Activated T-helper 1 cell treated with Interleukin-2 at 50 U/mL for 16 hours (primary cell): ENCODE results near the gene AMPD1.
A peak's percentile ranks its signal among the peaks of the same experiment; 100 is the strongest.

Source experiments
- DNase-seq: peaks from one replicate; pipeline ENCODE4 v3.0.0-alpha.2; 2020; ENCODE audit warnings: low read depth

AMPD1 gene

DNA sequence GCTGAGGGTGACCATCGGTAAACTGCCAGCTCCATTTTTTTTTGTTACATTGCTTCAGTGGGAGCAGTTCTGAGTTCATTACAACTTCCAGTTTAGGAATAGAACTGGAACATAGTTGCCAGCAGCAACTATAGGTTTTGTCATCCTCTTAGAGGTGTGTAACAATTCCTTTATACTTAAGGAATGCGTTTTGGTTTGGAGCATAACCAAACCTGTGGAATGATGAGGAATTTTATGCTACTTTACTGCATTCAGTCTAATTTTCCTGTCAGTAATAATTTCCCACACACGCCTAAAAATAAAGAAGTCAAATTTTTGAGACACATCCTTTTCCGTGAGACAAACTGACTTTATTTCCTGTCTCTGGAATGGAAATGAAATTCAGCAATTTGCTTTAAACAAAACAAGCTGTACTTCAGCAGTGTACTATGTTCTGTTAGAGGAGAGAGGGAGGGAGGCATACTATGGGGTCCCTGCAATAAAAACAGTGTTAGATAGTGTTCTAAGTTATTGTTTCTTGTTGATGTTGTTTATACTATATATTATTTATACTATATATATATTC, 4.8 kb upstream of the AMPD1 start:
- DNase-seq: no peak

DNA sequence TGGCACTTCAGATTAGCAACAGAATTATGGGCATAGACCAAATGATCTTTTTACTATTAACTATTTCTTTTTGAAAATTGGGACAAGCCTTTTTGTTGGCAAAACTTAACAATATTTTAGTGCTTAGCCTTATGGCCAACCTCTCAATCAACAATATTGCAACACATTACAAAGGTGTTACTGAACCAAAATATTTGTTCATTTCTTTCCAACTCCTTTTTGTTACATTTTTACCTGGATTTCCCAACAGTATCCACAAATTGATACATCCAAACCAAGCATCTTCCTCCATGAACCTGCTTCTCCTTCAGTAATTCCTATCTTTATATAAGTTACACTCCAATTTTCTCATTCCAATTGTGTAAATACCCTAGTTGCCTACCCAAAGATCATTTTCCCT, 1.5 kb upstream of the AMPD1 start:
- DNase-seq: no peak

DNA sequence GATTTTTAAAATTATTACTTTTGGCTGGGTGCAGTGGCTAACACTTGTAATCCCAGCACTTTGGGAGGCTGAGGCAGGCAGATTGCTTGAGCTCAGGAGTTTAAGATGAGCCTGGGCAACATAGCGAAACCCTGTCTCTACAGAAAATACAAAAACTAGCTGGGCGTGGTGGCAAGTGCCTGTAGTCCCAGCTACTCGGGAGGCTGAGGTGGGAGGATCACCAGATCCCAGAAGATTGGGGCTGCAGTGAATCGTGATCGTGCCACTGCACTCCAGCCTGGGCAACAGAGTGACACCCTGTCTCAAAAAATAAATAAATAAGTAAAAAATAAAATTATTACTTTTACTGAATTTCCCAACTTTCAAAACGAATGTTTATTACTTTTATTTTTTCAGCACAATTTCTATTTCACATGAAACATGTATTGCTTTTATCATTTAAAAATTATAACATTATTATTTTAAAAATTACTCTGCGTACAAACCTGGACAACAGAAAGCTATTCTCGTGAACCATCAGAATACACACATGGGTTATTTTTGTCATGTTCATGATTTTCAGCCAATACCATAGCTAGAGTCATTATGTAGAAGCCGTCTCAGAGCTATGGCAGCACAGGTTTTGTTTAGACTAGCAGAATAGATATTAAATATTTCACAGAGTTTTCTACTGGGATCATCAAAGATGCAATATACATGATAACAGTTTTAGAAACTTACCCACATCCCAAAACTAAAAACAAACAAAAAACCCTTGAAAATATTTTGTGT, 621 bp downstream of the AMPD1 start:
- no peak for DNase-seq

DNA sequence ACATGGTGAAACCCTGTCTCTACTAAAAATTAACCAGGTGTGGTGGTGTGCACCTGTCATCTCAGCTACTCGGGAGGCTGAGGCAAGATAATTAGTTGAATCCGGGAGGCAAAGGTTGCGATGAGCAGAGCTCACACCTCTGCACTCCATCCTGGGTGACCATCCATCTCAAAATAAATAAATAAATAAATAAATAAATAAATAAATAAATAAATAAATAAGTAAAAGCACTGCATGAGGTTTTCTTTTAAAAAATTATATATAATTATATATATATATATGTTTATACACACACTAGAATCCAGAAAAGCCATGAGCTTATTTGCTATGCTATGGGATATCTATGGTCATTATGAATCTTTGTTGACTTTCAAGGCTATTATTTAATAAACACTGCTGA, 2.4 kb downstream of the AMPD1 start:
- no peak for DNase-seq

DNA sequence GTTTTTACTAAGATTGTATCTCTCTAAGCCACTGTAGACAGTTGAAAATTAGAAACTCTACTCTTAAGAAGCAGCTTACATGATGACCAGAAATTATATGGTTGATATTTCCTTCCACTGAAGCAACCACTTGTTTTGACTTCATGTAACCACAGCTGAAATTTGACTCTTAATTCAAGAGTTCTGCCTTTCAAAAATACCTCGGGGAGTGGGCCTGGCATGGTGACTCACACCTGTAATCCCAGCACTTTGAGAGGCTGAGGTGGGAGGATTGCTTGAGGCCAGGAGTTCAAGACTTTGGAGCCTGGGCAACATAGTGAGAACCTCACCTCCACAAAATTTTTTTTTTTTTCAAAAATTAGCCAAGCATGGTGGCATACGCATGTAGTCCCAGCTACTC, 4.3 kb downstream of the AMPD1 start:
- DNase-seq: no peak

DNA sequence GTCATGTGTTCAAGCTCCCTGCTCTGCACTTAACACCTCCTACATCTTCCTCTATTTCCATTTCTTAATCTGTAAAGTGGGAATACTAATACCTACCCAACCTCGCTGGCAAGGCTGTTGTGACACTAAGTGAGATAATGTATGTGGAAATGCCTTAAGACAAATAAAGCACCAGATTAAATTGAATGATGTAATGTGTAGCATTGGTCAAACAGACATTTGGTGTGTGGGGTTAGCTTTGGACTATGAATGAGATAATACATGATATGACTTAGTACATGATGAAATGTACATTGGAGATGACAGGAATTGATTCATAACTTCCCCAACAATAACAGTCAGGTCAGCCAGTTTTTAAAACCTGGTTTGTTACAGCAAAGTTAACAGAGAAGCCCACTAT, 5.2 kb downstream of the AMPD1 start:
- DNase-seq: no peak

DNA sequence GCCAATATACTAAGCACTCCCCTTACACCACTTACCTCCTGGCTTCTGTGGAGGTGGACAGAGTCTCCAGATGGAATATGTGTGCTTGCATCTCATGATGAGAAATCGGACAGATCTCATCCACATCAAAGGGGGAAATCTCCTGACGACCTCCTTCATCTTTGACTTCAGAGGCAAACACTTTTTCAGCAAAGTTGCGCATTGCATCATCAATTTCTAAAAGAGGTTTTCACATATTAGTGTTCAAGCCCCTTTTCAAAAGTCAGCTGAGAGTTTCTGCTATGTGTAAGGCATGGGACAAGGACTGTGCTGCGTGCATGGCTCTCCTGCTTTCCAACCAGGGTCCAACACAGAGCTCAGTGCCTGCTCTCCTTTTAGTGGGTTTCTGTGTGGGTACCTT, 6.8 kb downstream of the AMPD1 start:
- no peak for DNase-seq

DNA sequence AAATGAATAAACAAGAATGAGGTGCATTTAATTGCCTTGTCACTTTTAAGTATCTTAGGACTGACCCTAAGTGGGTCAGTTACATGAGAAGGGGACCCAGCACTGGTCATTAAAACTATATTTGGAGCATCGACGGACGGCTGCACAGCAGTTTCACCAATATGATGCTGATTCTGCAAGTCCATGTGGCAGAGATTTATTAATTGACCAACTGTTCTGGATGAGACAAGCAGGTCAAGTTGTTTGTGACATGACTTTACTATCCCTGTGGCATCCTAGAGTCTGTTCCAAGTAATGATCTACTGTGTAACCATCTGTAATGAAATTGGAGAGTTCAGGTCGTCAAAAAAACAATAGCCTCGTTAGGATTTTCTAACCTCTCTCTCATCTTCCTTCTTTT, 9.5 kb downstream of the AMPD1 start:
- no peak for DNase-seq

DNA sequence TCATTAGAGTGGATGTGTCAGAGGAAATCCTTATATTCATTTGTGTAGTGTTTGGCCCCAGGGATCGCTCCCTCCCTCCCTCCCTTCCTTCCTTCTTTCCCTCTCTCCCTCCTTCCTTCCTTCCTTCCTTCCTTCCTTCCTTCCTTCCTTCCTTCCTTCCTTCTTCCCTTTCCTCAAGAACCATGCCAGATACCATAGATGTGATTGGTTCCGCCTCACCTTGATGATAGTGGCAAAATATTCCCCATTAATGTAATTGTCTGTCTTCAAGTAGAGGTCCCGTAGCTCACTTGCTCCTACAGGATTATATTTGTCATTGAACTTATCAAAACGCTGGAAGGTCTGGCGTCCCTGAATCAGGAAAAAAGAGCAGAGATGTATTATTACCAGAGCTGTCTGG, 17.7 kb downstream of the AMPD1 start:
- DNase-seq: no peak

DNA sequence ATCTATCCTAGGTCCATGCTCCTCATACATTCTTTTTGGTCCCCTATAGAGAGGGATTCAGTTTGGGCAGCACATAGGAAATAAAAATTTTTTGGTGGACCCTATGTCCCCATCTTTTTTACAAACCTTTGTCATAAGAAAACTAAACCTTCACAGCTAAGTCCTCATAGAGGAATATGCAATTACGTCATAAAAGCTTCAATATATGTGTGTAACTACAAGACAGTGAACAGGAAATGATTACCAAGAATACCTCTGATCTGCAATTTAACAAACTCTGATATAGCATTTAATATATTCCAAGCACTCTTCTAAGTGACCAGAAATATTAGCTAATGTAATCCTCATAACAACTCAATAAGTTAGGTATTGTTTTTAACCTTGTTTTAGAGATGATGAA, 19.2 kb downstream of the AMPD1 start:
- no peak for DNase-seq

DNA sequence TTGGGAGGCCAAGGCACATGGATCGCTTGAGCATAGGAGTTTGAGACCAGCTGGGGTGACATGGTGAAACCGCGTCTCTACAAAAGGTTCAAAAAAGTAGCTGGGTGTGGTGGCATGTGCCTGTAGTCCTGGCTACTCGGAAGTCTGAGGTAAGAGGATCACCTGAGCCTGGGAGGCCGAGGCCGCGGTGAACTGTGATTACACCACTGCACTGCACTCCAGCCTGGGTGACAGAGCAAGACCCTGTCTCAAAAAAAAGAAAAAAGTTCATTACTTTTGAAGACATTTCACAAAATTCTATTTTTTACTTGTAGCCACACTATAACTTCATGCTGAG, 23.4 kb downstream of the AMPD1 start:
- no peak for DNase-seq

DNA sequence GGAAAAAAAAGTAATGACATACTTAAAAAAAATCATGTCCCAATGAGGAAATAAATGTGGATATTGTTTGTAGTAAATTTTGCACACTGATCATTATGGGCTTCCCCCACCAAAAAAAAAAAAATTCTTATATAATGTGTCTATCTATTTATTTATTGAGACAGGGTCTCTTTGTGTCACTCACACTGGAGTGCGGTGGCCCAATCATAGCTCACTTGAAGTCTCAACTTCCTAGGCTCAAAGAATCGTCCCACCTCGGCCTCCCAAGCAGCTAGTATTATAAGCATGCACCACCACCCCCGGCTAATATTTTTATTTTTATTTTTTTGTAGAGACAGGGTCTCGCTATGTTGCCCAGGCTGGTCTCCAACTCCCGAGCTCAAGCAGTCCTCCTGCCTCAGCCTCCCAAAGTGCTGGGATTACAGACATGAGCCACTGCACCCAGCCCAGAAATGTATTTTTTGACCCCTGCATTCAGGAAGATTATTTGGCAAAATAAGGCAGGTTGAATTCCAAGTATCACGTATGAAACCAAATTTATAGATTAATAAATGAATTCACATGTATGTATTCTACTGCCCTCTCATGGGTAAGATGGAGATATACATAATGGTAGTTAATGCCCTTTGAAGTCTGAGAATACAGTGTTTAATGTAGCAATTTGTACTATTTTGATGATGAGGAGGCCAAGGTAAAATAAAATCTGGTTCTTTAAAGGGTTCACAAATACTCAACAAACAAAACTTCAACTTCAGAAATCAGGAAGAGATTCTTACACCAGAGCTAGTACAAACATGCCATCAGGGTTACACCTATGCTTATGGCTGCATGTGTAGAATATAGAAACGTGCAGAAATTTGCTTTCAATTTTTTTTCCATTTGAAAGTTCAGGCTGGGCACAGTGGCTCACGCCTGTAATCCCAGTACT, 24.1 kb downstream of the AMPD1 start:
- no peak for DNase-seq

DNA sequence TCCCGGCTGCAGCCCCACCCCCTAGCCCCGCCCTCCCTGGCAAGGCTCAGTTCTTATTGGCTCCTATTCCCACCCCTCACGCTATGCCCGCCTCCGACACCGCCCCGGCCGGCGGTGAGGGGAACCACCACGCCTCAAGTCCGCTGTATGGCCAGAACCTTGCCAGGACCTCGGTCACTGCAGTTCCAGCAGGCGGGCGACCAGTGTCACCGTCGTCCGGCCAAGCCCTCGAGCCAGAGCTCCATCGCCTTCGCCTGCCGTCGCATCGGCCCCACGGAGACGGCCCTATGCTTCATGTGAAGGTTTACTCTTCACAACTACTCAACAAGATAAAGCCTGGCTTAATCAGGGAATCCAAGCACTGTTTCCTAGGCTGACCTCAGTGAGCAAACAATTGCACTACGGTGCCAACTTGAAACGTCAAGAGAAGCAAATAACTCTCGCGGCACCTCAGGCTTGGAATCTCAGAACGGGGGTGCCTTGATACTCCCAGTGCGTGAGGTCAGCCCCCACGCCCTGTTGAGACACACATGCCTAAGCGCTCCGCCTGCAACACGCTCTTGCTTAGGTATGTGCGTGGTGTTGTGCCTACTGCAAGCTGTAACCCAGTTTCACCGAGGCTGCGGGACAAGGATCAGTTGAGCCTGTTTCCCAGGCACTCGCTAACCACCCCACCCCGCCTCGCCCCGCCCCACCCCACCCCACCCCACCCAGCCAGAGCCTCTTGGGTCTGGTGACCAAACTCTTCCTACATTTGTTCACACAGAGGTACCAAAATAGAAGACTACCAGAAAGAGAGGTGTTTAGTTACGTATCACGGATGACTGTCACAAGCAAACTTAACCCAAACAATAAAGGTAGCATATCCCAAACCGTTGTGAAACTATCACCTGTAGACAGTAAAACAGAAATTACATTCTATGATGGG, 25.0 kb downstream of the AMPD1 start:
- DNase-seq: peak; percentile 71

DNA sequence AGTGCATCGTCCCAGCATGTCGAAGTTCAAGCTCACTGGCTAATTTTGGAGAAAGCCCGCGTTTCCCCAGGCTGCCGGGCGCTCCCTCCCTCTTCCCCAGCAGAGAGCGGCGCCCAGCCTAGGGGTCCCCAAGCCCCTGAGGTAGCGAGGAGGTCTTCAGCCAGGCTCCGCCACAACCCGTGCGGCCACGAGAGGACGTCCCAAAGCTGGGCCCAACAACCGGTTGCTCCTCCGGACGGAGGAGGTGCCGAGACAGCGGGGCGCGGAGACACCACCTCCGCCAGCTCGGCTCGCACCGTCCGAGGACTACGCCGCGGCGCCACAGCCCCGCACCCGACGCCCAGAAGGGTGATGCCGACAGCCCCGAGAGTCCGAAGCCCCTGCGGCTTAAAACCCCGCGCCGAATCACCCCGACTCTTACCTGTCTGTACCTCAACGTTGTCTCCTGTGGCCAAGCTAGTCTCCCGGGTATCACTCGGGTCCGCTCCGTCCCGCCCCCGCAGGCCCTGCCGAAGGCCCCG, 25.7 kb downstream of the AMPD1 start, which contains the start of gene DENND2C:
DENND2C (minus strand) TSS at position 488 of the 521 bp plus-strand sequence. CDS start 44,065 bp downstream, outside the sequence.
- DNase-seq: no peak

DNA sequence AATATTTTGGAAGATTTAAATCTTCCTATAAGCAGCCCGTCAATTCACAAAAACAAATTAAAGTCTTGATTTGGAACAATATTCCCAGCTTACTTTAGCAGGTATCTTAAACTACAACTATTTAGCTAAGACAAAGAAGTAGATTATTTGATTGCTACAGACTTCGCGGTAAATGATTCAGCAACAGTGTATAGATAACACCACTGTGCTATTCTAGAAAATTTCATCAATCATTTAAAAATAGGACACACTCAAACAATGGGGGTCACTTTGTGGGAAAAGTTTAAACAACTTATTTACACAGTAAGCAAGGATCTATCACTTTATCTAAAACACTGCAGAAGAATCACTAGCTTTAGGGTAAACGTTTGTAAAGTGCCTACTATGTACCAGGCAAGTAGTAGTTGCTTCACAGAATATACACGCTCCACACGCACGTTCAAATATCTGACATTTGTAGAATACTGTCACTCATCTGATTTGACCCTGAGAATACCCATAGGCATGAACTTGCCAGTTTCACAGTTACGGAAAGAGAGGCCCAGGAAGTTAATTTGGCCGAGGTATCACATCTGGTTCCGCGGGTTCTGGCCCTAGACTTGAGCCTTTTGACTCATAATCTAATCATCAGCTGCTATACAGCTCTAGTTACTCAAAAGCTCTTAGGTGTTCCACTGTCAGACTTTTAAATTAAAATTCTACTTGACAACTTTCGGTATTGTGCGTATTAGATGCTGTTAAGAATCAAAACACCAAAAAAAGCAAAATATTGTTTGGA, 26.4 kb downstream of the AMPD1 start:
- DNase-seq: no peak

DNA sequence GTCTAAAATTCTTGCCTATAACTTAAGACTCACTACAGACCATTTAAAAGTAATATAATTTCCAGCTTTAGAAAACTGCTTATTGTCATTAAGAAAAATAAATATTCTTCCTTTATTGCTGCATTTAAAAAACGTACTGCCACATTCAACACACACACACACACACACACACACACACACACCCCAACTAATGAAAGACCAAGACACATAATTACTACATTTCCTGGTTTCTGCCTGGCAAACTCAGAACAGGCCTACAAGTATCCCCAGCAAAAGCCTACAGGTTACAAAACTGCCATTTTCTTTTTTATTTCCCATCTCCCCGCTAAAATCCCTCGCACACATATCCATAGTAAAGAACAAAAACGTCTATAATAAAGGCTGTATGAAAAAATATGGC, 27.0 kb downstream of the AMPD1 start:
- no peak for DNase-seq

DNA sequence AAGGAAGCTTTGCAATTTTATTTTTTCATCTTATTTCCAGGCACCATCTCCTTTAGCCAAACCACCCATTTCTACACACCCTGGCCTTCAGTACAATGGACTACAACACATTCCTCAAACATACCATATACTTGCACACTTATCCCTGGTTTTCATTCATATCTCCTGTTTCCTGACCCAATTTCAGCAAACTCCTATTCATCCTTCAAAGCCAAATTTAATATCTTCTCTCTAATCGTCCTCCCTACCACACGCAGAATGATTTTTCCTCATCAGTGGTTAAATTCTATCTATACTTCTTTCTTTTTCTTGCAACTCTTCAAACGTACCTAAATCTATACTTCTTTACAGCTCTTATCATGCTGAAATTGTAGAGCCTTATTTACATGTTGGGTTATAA, 28.4 kb downstream of the AMPD1 start:
- no peak for DNase-seq

DNA sequence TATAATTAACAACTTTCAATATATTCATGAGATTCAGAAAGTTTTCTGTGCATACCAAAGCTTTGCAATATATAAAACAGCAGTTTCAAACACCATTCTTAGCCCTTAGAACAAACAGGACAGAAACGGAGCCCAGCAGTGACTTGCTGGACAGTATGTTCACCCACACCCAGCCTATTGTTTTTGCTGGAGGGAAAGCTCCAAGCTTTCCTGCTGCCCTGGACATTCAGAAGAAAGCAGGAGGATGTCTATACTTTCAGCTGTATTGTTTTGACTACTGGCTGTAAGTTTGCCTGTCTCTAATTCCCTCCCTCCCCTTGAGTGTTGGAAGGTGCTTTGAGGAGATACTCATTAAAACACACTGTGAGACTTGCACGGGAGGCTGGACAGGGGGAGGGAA, 35.1 kb downstream of the AMPD1 start:
- no peak for DNase-seq

DNA sequence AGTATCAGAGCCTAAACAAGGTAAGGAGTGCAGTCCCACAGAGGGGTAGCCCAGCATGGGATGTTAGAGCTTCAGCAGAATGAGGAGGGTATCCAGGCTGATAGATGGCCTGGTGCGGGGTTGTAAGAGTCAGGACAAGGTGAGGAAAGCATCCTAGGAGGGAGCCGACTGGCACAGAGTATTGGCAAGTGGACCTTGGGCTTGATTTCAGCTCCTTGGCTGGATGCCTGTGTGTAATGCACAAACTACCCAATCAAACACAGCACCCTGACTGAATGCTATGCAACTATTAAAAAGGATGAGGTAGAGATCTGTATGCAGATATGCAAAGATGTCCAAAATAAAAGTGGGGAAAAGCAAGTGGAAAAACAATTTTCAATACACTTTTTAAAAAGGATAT, 43.5 kb downstream of the AMPD1 start:
- DNase-seq: no peak

DNA sequence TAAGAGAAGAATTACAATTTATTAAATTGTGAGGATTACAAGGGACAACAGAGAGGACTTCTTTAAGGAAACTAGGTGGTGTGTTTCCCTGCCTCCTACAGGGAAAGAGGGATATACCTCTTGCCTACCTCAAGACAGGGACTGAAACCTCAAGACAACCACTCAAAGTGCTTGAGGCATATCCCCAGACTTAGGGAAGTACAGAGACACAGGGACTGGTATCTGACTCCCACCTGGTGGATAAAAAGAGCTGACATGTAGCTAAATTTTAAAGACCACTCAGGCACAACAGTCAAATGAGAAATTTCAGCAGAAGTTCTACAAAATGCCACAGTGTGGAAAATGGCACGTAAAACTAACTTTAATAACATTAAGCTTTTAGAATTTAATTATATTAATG, 46.8 kb downstream of the AMPD1 start:
- DNase-seq: no peak

DNA sequence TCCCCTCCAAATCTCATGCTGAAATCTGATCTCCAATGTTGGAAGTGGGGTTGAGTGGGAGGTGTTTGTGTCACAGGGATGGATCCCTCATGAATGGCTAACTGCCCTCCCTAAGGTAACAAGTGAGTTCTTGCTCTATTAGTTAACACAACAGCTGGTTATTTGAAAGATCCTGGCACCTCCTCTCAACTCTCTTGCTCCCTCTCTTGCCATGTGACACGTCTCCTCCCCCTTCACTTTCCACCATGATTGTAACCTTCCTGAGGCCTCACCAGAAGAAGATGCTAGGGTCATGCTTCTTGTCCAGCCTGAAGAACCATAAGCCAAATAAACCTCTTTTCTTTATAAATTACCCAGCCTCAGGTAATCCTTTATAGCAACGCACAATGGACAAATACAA, 54.0 kb downstream of the AMPD1 start:
- no peak for DNase-seq
